Astrocyte (in vitro differentiated cells and primary cell): ENCODE data around the gene ZNF525.
"Not testable (repeated sequence)": the region's sequence is repeated elsewhere in the genome, so short reads cannot be mapped to it uniquely, and the experiment has no call there.

Source experiments
- EZH2 ChIP-seq: IDR thresholded peaks from 2 replicates; pipeline ENCODE4 v1.6.1; 2012; ENCODE audit warnings: mild to moderate bottlenecking, low read length, inconsistent platforms; ENCODE audit not compliant: insufficient read depth
- TF ChIP-seq, protein P1 (sequence below): IDR thresholded peaks from 2 replicates; pipeline ENCODE4 v1.5.1; 2011; ENCODE audit warnings: low read depth, mild to moderate bottlenecking, inconsistent platforms, low read length, moderate library complexity; ENCODE audit not compliant: insufficient read depth

DNA sequence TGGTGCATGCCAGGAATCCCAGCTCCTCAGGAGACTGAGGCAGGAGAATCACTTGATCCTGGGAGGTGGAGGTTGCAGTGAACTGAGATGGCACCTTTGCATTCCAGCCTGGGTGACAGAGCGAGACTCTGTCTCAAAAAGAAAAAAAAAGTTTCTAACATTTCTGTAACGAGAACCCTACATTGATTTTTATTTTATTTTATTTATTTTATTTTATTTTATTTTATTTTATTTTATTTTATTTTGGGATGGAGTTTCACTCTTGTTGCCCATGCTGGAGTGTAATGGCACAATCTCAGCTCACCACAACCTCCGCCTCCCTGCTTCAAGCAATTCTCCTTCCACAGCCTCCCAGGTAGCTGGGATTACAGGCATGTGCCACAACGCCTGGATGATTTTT lies 21.1 kb upstream of the ZNF525 start:
- TF ChIP-seq, protein P1, sequence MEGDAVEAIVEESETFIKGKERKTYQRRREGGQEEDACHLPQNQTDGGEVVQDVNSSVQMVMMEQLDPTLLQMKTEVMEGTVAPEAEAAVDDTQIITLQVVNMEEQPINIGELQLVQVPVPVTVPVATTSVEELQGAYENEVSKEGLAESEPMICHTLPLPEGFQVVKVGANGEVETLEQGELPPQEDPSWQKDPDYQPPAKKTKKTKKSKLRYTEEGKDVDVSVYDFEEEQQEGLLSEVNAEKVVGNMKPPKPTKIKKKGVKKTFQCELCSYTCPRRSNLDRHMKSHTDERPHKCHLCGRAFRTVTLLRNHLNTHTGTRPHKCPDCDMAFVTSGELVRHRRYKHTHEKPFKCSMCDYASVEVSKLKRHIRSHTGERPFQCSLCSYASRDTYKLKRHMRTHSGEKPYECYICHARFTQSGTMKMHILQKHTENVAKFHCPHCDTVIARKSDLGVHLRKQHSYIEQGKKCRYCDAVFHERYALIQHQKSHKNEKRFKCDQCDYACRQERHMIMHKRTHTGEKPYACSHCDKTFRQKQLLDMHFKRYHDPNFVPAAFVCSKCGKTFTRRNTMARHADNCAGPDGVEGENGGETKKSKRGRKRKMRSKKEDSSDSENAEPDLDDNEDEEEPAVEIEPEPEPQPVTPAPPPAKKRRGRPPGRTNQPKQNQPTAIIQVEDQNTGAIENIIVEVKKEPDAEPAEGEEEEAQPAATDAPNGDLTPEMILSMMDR = not testable (repeated sequence)
- TF ChIP-seq EZH2 = not testable (repeated sequence)
